H9 (cell line): ENCODE results near the gene PPARD. TPM values are rescaled to one million over a fixed set of nuclear protein-coding genes. Genes with fewer than 3 reads are reported as not detected.

Source experiments
- DNase-seq: peaks from one replicate; pipeline ENCODE4 v3.0.0-alpha.2; 2017
- H2AFZ ChIP-seq: one replicate; pipeline ENCODE4 v1.6.1; 2013; ENCODE audit warnings: mild to moderate bottlenecking, low read length, control low read depth, moderate library complexity
- H2AK5ac ChIP-seq: 2 replicates; pipeline ENCODE4 v1.6.1; 2013; ENCODE audit warnings: low read length, control low read depth, mixed read lengths; ENCODE audit not compliant: insufficient read length
- H2BK120ac ChIP-seq: one replicate; pipeline ENCODE4 v1.6.1; 2013; ENCODE audit warnings: low read depth, mild to moderate bottlenecking, low read length, control low read depth, inconsistent platforms; ENCODE audit not compliant: poor library complexity, severe bottlenecking
- H2BK12ac ChIP-seq: 2 replicates; pipeline ENCODE4 v1.6.1; 2013; ENCODE audit warnings: low read length, control low read depth, mixed read lengths, low read depth; ENCODE audit not compliant: insufficient read length
- H2BK15ac ChIP-seq: 2 replicates; pipeline ENCODE4 v1.6.1; 2013; ENCODE audit warnings: low read depth, low read length, control low read depth
- H2BK20ac ChIP-seq: one replicate; pipeline ENCODE4 v1.6.1; 2013; ENCODE audit warnings: low read depth, mild to moderate bottlenecking, low read length, control low read depth, inconsistent platforms; ENCODE audit not compliant: poor library complexity, severe bottlenecking
- H2BK5ac ChIP-seq: 2 replicates; pipeline ENCODE4 v1.6.1; 2013; ENCODE audit warnings: low read length, control low read depth, mixed read lengths; ENCODE audit not compliant: insufficient read length
- H3K14ac ChIP-seq: 2 replicates; pipeline ENCODE4 v1.6.1; 2013; ENCODE audit warnings: low read length, control low read depth; ENCODE audit not compliant: insufficient read depth
- H3K18ac ChIP-seq: 2 replicates; pipeline ENCODE4 v1.6.1; 2013; ENCODE audit warnings: low read depth, mild to moderate bottlenecking, mixed read lengths, low read length, control low read depth; ENCODE audit not compliant: insufficient read length
- H3K23ac ChIP-seq: 2 replicates; pipeline ENCODE4 v1.6.1; 2013; ENCODE audit warnings: low read length, control low read depth, mixed read lengths, low read depth; ENCODE audit not compliant: insufficient read length
- H3K23me2 ChIP-seq: 2 replicates; pipeline ENCODE4 v1.6.1; 2013; ENCODE audit warnings: low read depth, mild to moderate bottlenecking, mixed read lengths, low read length, control low read depth; ENCODE audit not compliant: insufficient read length, poor library complexity, severe bottlenecking
- H3K27ac ChIP-seq: 2 replicates; pipeline ENCODE4 v1.5.1; 2013; ENCODE audit warnings: low read length, control low read depth, mixed read lengths, low read depth; ENCODE audit not compliant: insufficient read length
- H3K27me3 ChIP-seq: 2 replicates; pipeline ENCODE4 v1.6.1; 2013; ENCODE audit warnings: low read length, control low read depth, inconsistent platforms; ENCODE audit not compliant: insufficient read depth
- H3K4ac ChIP-seq: 2 replicates; pipeline ENCODE4 v1.6.1; 2013; ENCODE audit warnings: low read depth, mild to moderate bottlenecking, control low read depth, inconsistent platforms, low read length, moderate library complexity
- H3K4me1 ChIP-seq: 2 replicates; pipeline ENCODE4 v1.6.1; 2013; ENCODE audit warnings: low read length, control low read depth, inconsistent platforms; ENCODE audit not compliant: insufficient read depth
- H3K4me2 ChIP-seq: 2 replicates; pipeline ENCODE4 v1.6.1; 2013; ENCODE audit warnings: low read length, control low read depth, mixed read lengths; ENCODE audit not compliant: insufficient read length, insufficient read depth
- H3K56ac ChIP-seq: 2 replicates; pipeline ENCODE4 v1.6.1; 2013; ENCODE audit warnings: low read depth, mild to moderate bottlenecking, mixed read lengths, low read length, control low read depth; ENCODE audit not compliant: insufficient read length
- H3K79me1 ChIP-seq: 2 replicates; pipeline ENCODE4 v1.6.1; 2013; ENCODE audit warnings: low read depth, mild to moderate bottlenecking, moderate library complexity, low read length, control low read depth, inconsistent platforms; ENCODE audit not compliant: insufficient read depth, poor library complexity, severe bottlenecking
- H3K79me2 ChIP-seq: 2 replicates; pipeline ENCODE4 v1.6.1; 2013; ENCODE audit warnings: low read length, control low read depth, inconsistent platforms; ENCODE audit not compliant: insufficient read depth
- H3K9ac ChIP-seq: 2 replicates; pipeline ENCODE4 v1.6.1; 2013; ENCODE audit warnings: low read length, control low read depth, mixed read lengths; ENCODE audit not compliant: insufficient read length; ENCODE audit errors: extremely low read depth
- H3K9me3 ChIP-seq: one replicate; pipeline ENCODE4 v1.6.1; 2013; ENCODE audit warnings: low read depth, low read length, inconsistent platforms; ENCODE audit not compliant: control insufficient read depth
- H3T11ph ChIP-seq: one replicate; pipeline ENCODE4 v1.6.1; 2013; ENCODE audit warnings: mild to moderate bottlenecking, low read length, control low read depth, inconsistent platforms
- H4K20me1 ChIP-seq: one replicate; pipeline ENCODE4 v1.6.1; 2013; ENCODE audit not compliant: control insufficient read depth, insufficient read length, insufficient read depth
- H4K5ac ChIP-seq: 2 replicates; pipeline ENCODE4 v1.6.1; 2013; ENCODE audit warnings: low read depth, mild to moderate bottlenecking, mixed read lengths, low read length, control low read depth; ENCODE audit not compliant: insufficient read length
- H4K8ac ChIP-seq: replicated peaks from 2 replicates; pipeline ENCODE4 v1.6.1; 2013; ENCODE audit warnings: low read length, control low read depth, mixed read lengths, low read depth; ENCODE audit not compliant: insufficient read length
- H4K91ac ChIP-seq: 2 replicates; pipeline ENCODE4 v1.6.1; 2013; ENCODE audit warnings: low read depth, mild to moderate bottlenecking, moderate library complexity, mixed read lengths, low read length, control low read depth; ENCODE audit not compliant: insufficient read length
- H3K27ac Mint-ChIP-seq, 3 experiments: 2 replicates in 2 of 3; 3 replicates in 1 of 3; pipeline ENCODE4 v1.8.0; 2020 to 2021; ENCODE audit warnings: mixed read lengths in 3 of 3, mild to moderate bottlenecking in 1 of 3, moderate library complexity in 1 of 3
- H3K27me3 Mint-ChIP-seq: 2 replicates; pipeline ENCODE4 v1.8.0; 2021; ENCODE audit warnings: low read depth, mild to moderate bottlenecking, moderate library complexity, mixed read lengths
- H3K36me3 Mint-ChIP-seq, 3 experiments: 2 replicates in 2 of 3; 3 replicates in 1 of 3; pipeline ENCODE4 v1.8.0; 2020 to 2021; ENCODE audit warnings: low read depth in 3 of 3, mixed read lengths in 3 of 3; ENCODE audit not compliant: insufficient read depth in 1 of 3
- H3K4me1 Mint-ChIP-seq, 2 experiments: 2 replicates each; pipeline ENCODE4 v1.8.0; 2020; ENCODE audit warnings: mixed read lengths in 2 of 2
- H3K4me3 Mint-ChIP-seq, 2 experiments: 2 replicates in 1 of 2; 3 replicates in 1 of 2; pipeline ENCODE4 v1.8.0; 2020 to 2021; ENCODE audit warnings: mild to moderate bottlenecking in 2 of 2, mixed read lengths in 2 of 2, moderate library complexity in 1 of 2
- H3K9me3 Mint-ChIP-seq, 2 experiments: 2 replicates in 1 of 2; 3 replicates in 1 of 2; pipeline ENCODE4 v1.8.0; 2020; ENCODE audit warnings: mild to moderate bottlenecking in 2 of 2, mixed read lengths in 2 of 2, moderate library complexity in 1 of 2
- WGBS: extraction: QIAGEN DNeasy Blood & Tissue Kit; methylation state at CpG from one replicate; pipeline ENCODE4 v1.1.7; 2013; ENCODE audit warnings: missing lambda C conversion rate, low lambda C conversion rate, mixed read lengths; ENCODE audit not compliant: insufficient read length; ENCODE audit errors: extremely low coverage; 5-methylcytosine and 5-hydroxymethylcytosine counted together
- total RNA-seq: library from RNA; stranded (reverse); gene quantifications from 2 replicates; pipeline ENCODE4 v1.2.1, GENCODE V29; 2021
- TF ChIP-seq, protein P1 (sequence below): fragments of 200-600 bp; sonication (generic); conservative IDR thresholded peaks from 3 replicates; pipeline ENCODE4 v1.8.0; 2021; ENCODE audit warnings: antibody characterized with exemption, mild to moderate bottlenecking

PPARD gene
- total RNA-seq, 1 experiment from 2014 or later: 11.7 TPM

DNA sequence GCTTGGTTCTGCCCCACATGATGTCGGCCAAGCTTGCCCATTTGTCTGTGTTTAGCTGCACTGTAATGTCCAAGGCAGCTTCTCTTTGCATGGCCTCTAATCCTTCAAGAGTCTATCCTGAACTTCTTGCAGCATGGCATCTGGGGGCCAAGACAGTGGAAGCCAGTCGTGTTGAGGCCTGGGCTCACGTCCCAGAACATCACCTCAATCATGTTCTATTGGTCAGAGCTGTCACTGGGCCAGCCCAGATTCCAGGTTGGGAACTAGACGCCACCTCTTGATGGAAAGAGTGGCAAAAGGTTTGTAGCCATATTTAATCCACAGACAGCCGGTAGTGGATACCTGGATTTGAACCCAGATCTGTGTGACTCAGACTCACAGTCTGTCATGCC is 25.3 kb downstream of the PPARD start:
- Histone ChIP-seq H3K18ac (no peak overlapping the region), H3K4me1 (peaks cover 2% of the 10 kb centered on the region; the same call in 1 of the 2 replicates), H3K9ac (no peak overlapping the region), H2BK20ac (no peak overlapping the region), H2BK5ac (no peak overlapping the region), H2BK120ac (no peak overlapping the region), H3K79me1 (no peaks in the 10 kb centered on the region), H3K56ac (no peak overlapping the region), H3K27ac (no peak overlapping the region), H3K14ac (no peak overlapping the region), H4K91ac (no peak overlapping the region), H3K4me2 (no peak overlapping the region), H2AFZ (no peak overlapping the region), H3K9me3 (no peaks in the 10 kb centered on the region), H4K5ac (no peak overlapping the region), H3T11ph (no peak overlapping the region), H3K79me2 (no peaks in the 10 kb centered on the region), H2BK15ac (no peak overlapping the region), H3K4ac (no peak overlapping the region), H4K8ac (no peak overlapping the region), H3K23me2 (no peaks in the 10 kb centered on the region), H2AK5ac (no peak overlapping the region), H3K23ac (no peak overlapping the region), H3K27me3 (no peaks in the 10 kb centered on the region), H2BK12ac (no peak overlapping the region), H4K20me1 (no peaks in the 10 kb centered on the region)
- TF ChIP-seq, protein P1, sequence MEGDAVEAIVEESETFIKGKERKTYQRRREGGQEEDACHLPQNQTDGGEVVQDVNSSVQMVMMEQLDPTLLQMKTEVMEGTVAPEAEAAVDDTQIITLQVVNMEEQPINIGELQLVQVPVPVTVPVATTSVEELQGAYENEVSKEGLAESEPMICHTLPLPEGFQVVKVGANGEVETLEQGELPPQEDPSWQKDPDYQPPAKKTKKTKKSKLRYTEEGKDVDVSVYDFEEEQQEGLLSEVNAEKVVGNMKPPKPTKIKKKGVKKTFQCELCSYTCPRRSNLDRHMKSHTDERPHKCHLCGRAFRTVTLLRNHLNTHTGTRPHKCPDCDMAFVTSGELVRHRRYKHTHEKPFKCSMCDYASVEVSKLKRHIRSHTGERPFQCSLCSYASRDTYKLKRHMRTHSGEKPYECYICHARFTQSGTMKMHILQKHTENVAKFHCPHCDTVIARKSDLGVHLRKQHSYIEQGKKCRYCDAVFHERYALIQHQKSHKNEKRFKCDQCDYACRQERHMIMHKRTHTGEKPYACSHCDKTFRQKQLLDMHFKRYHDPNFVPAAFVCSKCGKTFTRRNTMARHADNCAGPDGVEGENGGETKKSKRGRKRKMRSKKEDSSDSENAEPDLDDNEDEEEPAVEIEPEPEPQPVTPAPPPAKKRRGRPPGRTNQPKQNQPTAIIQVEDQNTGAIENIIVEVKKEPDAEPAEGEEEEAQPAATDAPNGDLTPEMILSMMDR: no peak
- no peak overlapping the region; a peak in 1 of 7 replicates for H3K27ac Mint-ChIP-seq
- no CpG with 5 or more reads among the region's 5 CpGs for WGBS
- H3K36me3 Mint-ChIP-seq: peaks cover 0 to 2% (median 0%) of the 10 kb centered on the region in 3 experiments; a peak in 2 of 7 replicates
- H3K9me3 Mint-ChIP-seq: no peaks in the 10 kb centered on the region
- H3K4me3 Mint-ChIP-seq: no peak overlapping the region
- H3K4me1 Mint-ChIP-seq: peaks cover 7 to 13% of the 10 kb centered on the region in 2 experiments
- DNase-seq: no peak
- H3K27me3 Mint-ChIP-seq: no peaks in the 10 kb centered on the region
